Measurements from ENCODE around the gene XXYLT1.

GRCh38 chr3:195151402-195151801, 119.6 kb downstream of the XXYLT1 start:
- TF ChIP-seq CTCF (IDR thresholded peaks at IDR 0.05), result no peak
- TF ChIP-seq REST (IDR thresholded peaks at IDR 0.05), result no peak
- TF ChIP-seq POLR2A (IDR thresholded peaks at IDR 0.05; ENCODE audit: low read length), result no peak
- TF ChIP-seq E2F6 (IDR thresholded peaks at IDR 0.05; ENCODE audit: borderline replicate concordance, low read depth), result no peak
- no peak for TF ChIP-seq CEBPB (IDR thresholded peaks at IDR 0.05)
- TF ChIP-seq MAZ (IDR thresholded peaks at IDR 0.05; ENCODE audit: borderline replicate concordance, low read depth, low read length), result no peak
- TF ChIP-seq BCL3 (IDR thresholded peaks at IDR 0.05), result no peak
- TF ChIP-seq USF2 (IDR thresholded peaks at IDR 0.05), result no peak
- no peak for TF ChIP-seq ATOH8 (CRISPR knock-in tag; IDR thresholded peaks at IDR 0.05; ENCODE audit: low read depth)
- TF ChIP-seq MAX (IDR thresholded peaks at IDR 0.05), result no peak
- TF ChIP-seq CBX2 (IDR thresholded peaks at IDR 0.05; ENCODE audit: borderline replicate concordance, low read depth), result no peak
- no peak for TF ChIP-seq HDAC2 (IDR thresholded peaks at IDR 0.05)
- TF ChIP-seq POLR2AphosphoS2 (conservative IDR thresholded peaks at IDR 0.05; ENCODE audit: low read length), result no peak
- no peak for TF ChIP-seq ZNF302 (CRISPR knock-in tag; IDR thresholded peaks at IDR 0.05)

Data from A549 (cell line).